Measurements from ENCODE around the gene DSCAML1. TPM values are rescaled to one million over a fixed set of nuclear protein-coding genes. Genes with fewer than 3 reads are reported as not detected.

Gene DSCAML1
- total RNA-seq, 1 experiment from 2014 or later: 0.90 TPM

- Mint-ChIP-seq H3K4me1 (peaks cover 34% of the 10 kb centered on the region), H3K9me3 (no peaks in the 10 kb centered on the region), H3K27me3 (ENCODE audit: low read depth) (peaks cover 11% of the 10 kb centered on the region), H3K4me3 (no peak overlapping the region), H3K27ac (no peak overlapping the region), H3K36me3 (no peaks in the 10 kb centered on the region)
- DNase-seq (ENCODE audit: low spot score) (no peak), ATAC-seq (no peak)
- TF ChIP-seq ZNF281 (CRISPR knock-in tag; IDR thresholded peaks at IDR 0.05) (no peak), MXD4 (CRISPR knock-in tag; IDR thresholded peaks at IDR 0.05; ENCODE audit: borderline replicate concordance) (no peak), ZBTB43 (CRISPR knock-in tag; IDR thresholded peaks at IDR 0.05) (no peak), ZNF219 (CRISPR knock-in tag; IDR thresholded peaks at IDR 0.05; ENCODE audit: borderline replicate concordance) (no peak), ELF4 (CRISPR knock-in tag; IDR thresholded peaks at IDR 0.05; ENCODE audit: low read depth) (no peak), NR2C2 (CRISPR knock-in tag; IDR thresholded peaks at IDR 0.05) (no peak), EMX1 (CRISPR knock-in tag; IDR thresholded peaks at IDR 0.05) (no peak), ZNF121 (CRISPR knock-in tag; IDR thresholded peaks at IDR 0.05) (no peak), SOX15 (CRISPR knock-in tag; IDR thresholded peaks at IDR 0.05) (no peak), PRRX2 (CRISPR knock-in tag; IDR thresholded peaks at IDR 0.05) (no peak)
- TF ChIP-seq, protein P1, sequence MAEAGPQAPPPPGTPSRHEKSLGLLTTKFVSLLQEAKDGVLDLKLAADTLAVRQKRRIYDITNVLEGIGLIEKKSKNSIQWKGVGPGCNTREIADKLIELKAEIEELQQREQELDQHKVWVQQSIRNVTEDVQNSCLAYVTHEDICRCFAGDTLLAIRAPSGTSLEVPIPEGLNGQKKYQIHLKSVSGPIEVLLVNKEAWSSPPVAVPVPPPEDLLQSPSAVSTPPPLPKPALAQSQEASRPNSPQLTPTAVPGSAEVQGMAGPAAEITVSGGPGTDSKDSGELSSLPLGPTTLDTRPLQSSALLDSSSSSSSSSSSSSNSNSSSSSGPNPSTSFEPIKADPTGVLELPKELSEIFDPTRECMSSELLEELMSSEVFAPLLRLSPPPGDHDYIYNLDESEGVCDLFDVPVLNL (CRISPR knock-in tag; IDR thresholded peaks at IDR 0.05; ENCODE audit: borderline replicate concordance, low read depth): no peak
- POLR2A ChIA-PET: interaction anchor here (1.0 kb wide), 1 partner anchor 15 kb away, joined by 3 read pairs; no protein-coding TSS in a partner anchor
- CTCF ChIA-PET: interaction anchor here (0.8 to 1.4 kb wide), 5 partner anchors 12 to 447 kb away, joined by 3 to 5 read pairs (median 3); no protein-coding TSS in a partner anchor
Measured at GRCh38 chr11:117606790-117607189, 190.2 kb downstream of the DSCAML1 start.

GRCh38 chr11:117606211-117606610, 190.8 kb downstream of the DSCAML1 start:
- Mint-ChIP-seq H3K27me3 (ENCODE audit: low read depth) (peaks cover 11% of the 10 kb centered on the region), H3K4me1 (peaks cover 34% of the 10 kb centered on the region), H3K4me3 (no peak overlapping the region), H3K36me3 (no peaks in the 10 kb centered on the region), H3K9me3 (no peaks in the 10 kb centered on the region), H3K27ac (no peak overlapping the region)
- no peak for ATAC-seq
- ChIA-PET CTCF (interaction anchor here (0.8 to 1.5 kb wide), 5 partner anchors 8 to 447 kb away, joined by 3 to 6 read pairs (median 3); no protein-coding TSS in a partner anchor), POLR2A (no interaction called here)
- TF ChIP-seq CREM (CRISPR knock-in tag; IDR thresholded peaks at IDR 0.05): no peak
- TF ChIP-seq, protein P2, sequence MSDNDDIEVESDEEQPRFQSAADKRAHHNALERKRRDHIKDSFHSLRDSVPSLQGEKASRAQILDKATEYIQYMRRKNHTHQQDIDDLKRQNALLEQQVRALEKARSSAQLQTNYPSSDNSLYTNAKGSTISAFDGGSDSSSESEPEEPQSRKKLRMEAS (CRISPR knock-in tag; IDR thresholded peaks at IDR 0.05): no peak
- TF ChIP-seq, protein P3, sequence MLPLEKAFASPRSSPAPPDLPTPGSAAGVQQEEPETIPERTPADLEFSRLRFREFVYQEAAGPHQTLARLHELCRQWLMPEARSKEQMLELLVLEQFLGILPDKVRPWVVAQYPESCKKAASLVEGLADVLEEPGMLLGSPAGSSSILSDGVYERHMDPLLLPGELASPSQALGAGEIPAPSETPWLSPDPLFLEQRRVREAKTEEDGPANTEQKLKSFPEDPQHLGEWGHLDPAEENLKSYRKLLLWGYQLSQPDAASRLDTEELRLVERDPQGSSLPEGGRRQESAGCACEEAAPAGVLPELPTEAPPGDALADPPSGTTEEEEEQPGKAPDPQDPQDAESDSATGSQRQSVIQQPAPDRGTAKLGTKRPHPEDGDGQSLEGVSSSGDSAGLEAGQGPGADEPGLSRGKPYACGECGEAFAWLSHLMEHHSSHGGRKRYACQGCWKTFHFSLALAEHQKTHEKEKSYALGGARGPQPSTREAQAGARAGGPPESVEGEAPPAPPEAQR (CRISPR knock-in tag; IDR thresholded peaks at IDR 0.05): no peak
- no peak for TF ChIP-seq E2F1 (CRISPR knock-in tag; IDR thresholded peaks at IDR 0.05)
- no peak for DNase-seq (ENCODE audit: low spot score)
